ENCODE measurements around the gene PCDH7.

Gene PCDH7

GRCh38 chr4:30720021-30720660, at the start of gene PCDH7:
PCDH7 (plus strand) TSS chr4:30720369; CDS start chr4:30721423, 1,054 bp downstream.
- no peak for DNase-seq

GRCh38 chr4:30671926-30672448, 48.2 kb upstream of the PCDH7 start:
- no peak for DNase-seq

- no peak for DNase-seq
Measured at GRCh38 chr4:30696191-30696590, 24.0 kb upstream of the PCDH7 start.

GRCh38 chr4:30714408-30715031, 5.6 kb upstream of the PCDH7 start:
- DNase-seq, result no peak

- DNase-seq, result no peak
Measured at GRCh38 chr4:30716158-30716557, 4.0 kb upstream of the PCDH7 start.

- no peak for DNase-seq
Measured at GRCh38 chr4:30716681-30717207, 3.4 kb upstream of the PCDH7 start.

- DNase-seq, result no peak
Measured at GRCh38 chr4:30717208-30718020, 2.8 kb upstream of the PCDH7 start.

- no peak for DNase-seq
Measured at GRCh38 chr4:30718021-30718542, 2.1 kb upstream of the PCDH7 start.

- DNase-seq, result no peak
Measured at GRCh38 chr4:30718641-30719453, 1.3 kb upstream of the PCDH7 start.

- DNase-seq, result no peak
Measured at GRCh38 chr4:30719454-30720020, 632 bp upstream of the PCDH7 start.

- DNase-seq, result no peak
Measured at GRCh38 chr4:30720661-30721184, 554 bp downstream of the PCDH7 start.

GRCh38 chr4:30721185-30722091, 1.3 kb downstream of the PCDH7 start:
- DNase-seq, result no peak

GRCh38 chr4:30722092-30722358, 1.9 kb downstream of the PCDH7 start:
- DNase-seq, result no peak

GRCh38 chr4:30722359-30723200, 2.4 kb downstream of the PCDH7 start:
- DNase-seq, result no peak

GRCh38 chr4:30723201-30723955, 3.2 kb downstream of the PCDH7 start:
- no peak for DNase-seq

GRCh38 chr4:30724247-30724646, 4.1 kb downstream of the PCDH7 start:
- DNase-seq, result no peak

GRCh38 chr4:30725562-30725961, 5.4 kb downstream of the PCDH7 start:
- DNase-seq, result no peak

- DNase-seq, result no peak
Measured at GRCh38 chr4:30726090-30726675, 6.0 kb downstream of the PCDH7 start.

- no peak for DNase-seq
Measured at GRCh38 chr4:30727409-30727808, 7.2 kb downstream of the PCDH7 start.
